Lung microvascular endothelial cell (primary cell): ENCODE data around the gene ITGA3. TPM values are rescaled to one million over a fixed set of nuclear protein-coding genes. Genes with fewer than 3 reads are reported as not detected.

Source experiments
- DNase-seq, 2 donors: peaks; one replicate each; pipeline versions ENCODE4 v3.0.0 to v3.0.0-alpha.2; 2010; ENCODE audit warnings: low read depth in 2 of 2
- total RNA-seq: library from RNA; depleted of rRNA; stranded (reverse); fragments of >200 nt; gene quantifications from 2 replicates; pipeline ENCODE4 v1.2.1, GENCODE V29; 2014

ITGA3 gene
- total RNA-seq, 1 donor from 2014 or later, result 162 TPM

- DNase-seq, result no peak
Observed at GRCh38 chr17:50106393-50107131, 50.7 kb downstream of the ITGA3 start.

- DNase-seq, result no peak
Observed at GRCh38 chr17:50107790-50108414, 52.0 kb downstream of the ITGA3 start.

GRCh38 chr17:50108556-50108955, 52.6 kb downstream of the ITGA3 start:
- no peak for DNase-seq

GRCh38 chr17:50109207-50109606, 53.3 kb downstream of the ITGA3 start:
- no peak for DNase-seq

GRCh38 chr17:50109785-50110184, 53.9 kb downstream of the ITGA3 start:
- no peak for DNase-seq

GRCh38 chr17:50110591-50111349, 54.9 kb downstream of the ITGA3 start:
- peak; percentile 25 to 73 for DNase-seq

GRCh38 chr17:50111673-50112655, 56.1 kb downstream of the ITGA3 start:
- peak in 1 of 2 donors; percentile 49 for DNase-seq

GRCh38 chr17:50112694-50113093, 56.8 kb downstream of the ITGA3 start:
- DNase-seq, result no peak

- no peak for DNase-seq
Observed at GRCh38 chr17:50113624-50114320, 57.9 kb downstream of the ITGA3 start.

- no peak for DNase-seq
Observed at GRCh38 chr17:50114401-50114800, 58.5 kb downstream of the ITGA3 start.

- peak; percentile 77 to 79 for DNase-seq
Observed at GRCh38 chr17:50114849-50115357, 59.0 kb downstream of the ITGA3 start.

GRCh38 chr17:50115756-50116155, 59.8 kb downstream of the ITGA3 start:
- no peak for DNase-seq

GRCh38 chr17:50117202-50118051, 61.5 kb downstream of the ITGA3 start:
- DNase-seq, result peak; percentile 64 to 82

GRCh38 chr17:50118076-50118827, 62.3 kb downstream of the ITGA3 start:
- DNase-seq, result no peak

- no peak for DNase-seq
Observed at GRCh38 chr17:50118828-50119218, 62.9 kb downstream of the ITGA3 start.

- no peak for DNase-seq
Observed at GRCh38 chr17:50120475-50121253, 64.8 kb downstream of the ITGA3 start.

- DNase-seq, result no peak
Observed at GRCh38 chr17:50122945-50123344, 67.0 kb downstream of the ITGA3 start.
